ENCODE data around the gene HOXC11.

Gene HOXC11

GRCh38 chr12:53944209-53944608 lies 28.7 kb upstream of the HOXC11 start:
- DNase-seq = no peak

- DNase-seq = no peak
Observed at GRCh38 chr12:53944907-53945847, 27.7 kb upstream of the HOXC11 start.

GRCh38 chr12:53947743-53948142 lies 25.2 kb upstream of the HOXC11 start:
- DNase-seq = no peak

GRCh38 chr12:53948650-53949593 lies 24.0 kb upstream of the HOXC11 start:
- DNase-seq = no peak

GRCh38 chr12:53949631-53950436 lies 23.1 kb upstream of the HOXC11 start:
- no peak for DNase-seq

GRCh38 chr12:53950437-53950773 lies 22.5 kb upstream of the HOXC11 start:
- no peak for DNase-seq

GRCh38 chr12:53950789-53951576 lies 21.9 kb upstream of the HOXC11 start:
- DNase-seq = no peak

- no peak for DNase-seq
Observed at GRCh38 chr12:53951577-53952334, 21.2 kb upstream of the HOXC11 start.

GRCh38 chr12:53952335-53952694 lies 20.6 kb upstream of the HOXC11 start:
- DNase-seq = no peak

GRCh38 chr12:53952871-53953734 lies 19.8 kb upstream of the HOXC11 start:
- no peak for DNase-seq

- no peak for DNase-seq
Observed at GRCh38 chr12:53953831-53954693, 18.9 kb upstream of the HOXC11 start.

- DNase-seq = no peak
Observed at GRCh38 chr12:53954694-53955035, 18.3 kb upstream of the HOXC11 start, which contains the start of gene HOXC12. Gene HOXC12, plus strand, starts transcription at chr12:53954903. Its CDS starts 27 bp downstream, at chr12:53954930.

GRCh38 chr12:53955036-53955775 lies 17.7 kb upstream of the HOXC11 start:
- no peak for DNase-seq

GRCh38 chr12:53955776-53956250 lies 17.1 kb upstream of the HOXC11 start:
- DNase-seq = no peak

- peak; percentile 26 for DNase-seq
Observed at GRCh38 chr12:53956251-53956887, 16.6 kb upstream of the HOXC11 start.

GRCh38 chr12:53956914-53957536 lies 15.9 kb upstream of the HOXC11 start:
- DNase-seq = no peak

GRCh38 chr12:53958128-53958527 lies 14.8 kb upstream of the HOXC11 start:
- no peak for DNase-seq

Data from stimulated activated CD4-positive, alpha-beta T cell treated with anti-CD3 and anti-CD28 coated beads, Interleukin-15, amount 100 ng/mL, for 24 hours (primary cell).